Naive thymus-derived CD4-positive, alpha-beta T cell (primary cell): ENCODE data around the gene CACHD1. TPM values are rescaled to one million over a fixed set of nuclear protein-coding genes. Genes with fewer than 3 reads are reported as not detected.

Source experiments
- ATAC-seq: fragments of 150-1000 bp; cut with Tn5 transposase; 2 replicates; pipeline ENCODE4 v1.10.0; 2021; ENCODE audit warnings: mild to moderate bottlenecking, moderate library complexity
- CTCF ChIA-PET: fragments of 350-600 bp; sonication (Branson Sonifier 250); formaldehyde crosslinking; loops from one replicate; lab custom pipeline; 2021; ENCODE audit warnings: antibody characterized with exemption; lab: Charles Lee
- POLR2A ChIA-PET: fragments of 350-600 bp; sonication (Branson Sonifier 250); formaldehyde crosslinking; loops from one replicate; lab custom pipeline; 2021; ENCODE audit warnings: antibody characterized with exemption, inconsistent platforms; lab: Charles Lee
- DNase-seq, 9 donors: peaks; one replicate each; pipeline versions ENCODE4 v3.0.0 to v3.0.0-alpha.2; 2020 to 2022; ENCODE audit warnings: mixed read lengths in 1 of 9
- H3K27ac ChIP-seq: one replicate; pipeline ENCODE4 v1.7.0; 2013; ENCODE audit warnings: mild to moderate bottlenecking, low read depth, low read length, moderate library complexity
- H3K27me3 ChIP-seq, 2 donors: one replicate each; pipeline ENCODE4 v1.7.0; 2013; ENCODE audit warnings: low read length in 2 of 2, mild to moderate bottlenecking in 2 of 2, moderate library complexity in 2 of 2; ENCODE audit not compliant: control insufficient read depth in 2 of 2, insufficient read depth in 2 of 2
- H3K36me3 ChIP-seq, 3 experiments: 1 replicate in 2 of 3; 2 replicates in 1 of 3; pipeline ENCODE4 v1.7.0; 2013; ENCODE audit warnings: low read length in 3 of 3, mild to moderate bottlenecking in 3 of 3, moderate library complexity in 1 of 3; ENCODE audit not compliant: insufficient read depth in 3 of 3, control insufficient read depth in 2 of 3
- H3K4me1 ChIP-seq, 2 donors: one replicate each; pipeline ENCODE4 v1.7.0; 2013; ENCODE audit warnings: low read length in 2 of 2, mild to moderate bottlenecking in 2 of 2, moderate library complexity in 1 of 2; ENCODE audit not compliant: control insufficient read depth in 2 of 2, insufficient read depth in 2 of 2
- H3K4me3 ChIP-seq: 2 replicates; pipeline ENCODE4 v1.7.0; 2013; ENCODE audit warnings: mild to moderate bottlenecking, low read length
- H3K9me3 ChIP-seq, 3 experiments: 1 replicate in 2 of 3; 2 replicates in 1 of 3; pipeline ENCODE4 v1.7.0; 2013; ENCODE audit warnings: low read length in 3 of 3; ENCODE audit not compliant: control insufficient read depth in 2 of 3
- H3K27ac Mint-ChIP-seq, 9 donors: one replicate each; pipeline ENCODE4 v1.8.0; 2020 to 2022; ENCODE audit warnings: mixed read lengths in 9 of 9, mild to moderate bottlenecking in 8 of 9, moderate library complexity in 5 of 9, inconsistent platforms in 2 of 9
- H3K27me3 Mint-ChIP-seq, 5 donors: one replicate each; pipeline ENCODE4 v1.8.0; 2021 to 2022; ENCODE audit warnings: mixed read lengths in 5 of 5, mild to moderate bottlenecking in 1 of 5
- H3K36me3 Mint-ChIP-seq, 5 donors: one replicate each; pipeline ENCODE4 v1.8.0; 2020 to 2022; ENCODE audit warnings: mixed read lengths in 5 of 5, mild to moderate bottlenecking in 3 of 5, inconsistent platforms in 1 of 5
- H3K4me1 Mint-ChIP-seq, 7 donors: one replicate each; pipeline ENCODE4 v1.8.0; 2020 to 2022; ENCODE audit warnings: mixed read lengths in 7 of 7, mild to moderate bottlenecking in 3 of 7, inconsistent platforms in 1 of 7
- H3K4me3 Mint-ChIP-seq, 10 donors: one replicate each; pipeline ENCODE4 v1.8.0; 2020 to 2022; ENCODE audit warnings: mild to moderate bottlenecking in 10 of 10, mixed read lengths in 10 of 10, moderate library complexity in 6 of 10, inconsistent platforms in 2 of 10
- H3K9me3 Mint-ChIP-seq, 11 donors: one replicate each; pipeline ENCODE4 v1.8.0; 2020 to 2022; ENCODE audit warnings: mixed read lengths in 11 of 11, mild to moderate bottlenecking in 4 of 11, inconsistent platforms in 1 of 11, moderate library complexity in 1 of 11
- intact Hi-C, 2 donors: fragments of 100-400 bp; cut with micrococcal nuclease; formaldehyde crosslinking; loops; one replicate each; pipeline ENCODE4 v1.15.1; 2023
- polyA plus RNA-seq, 2 donors: library from polyadenylated mRNA; unstranded; fragments of 300-500 nt; fragmentation: Illumina TruSeq; gene quantifications; one replicate each; pipeline ENCODE4 v1.2.3, GENCODE V29; 2021
- total RNA-seq, 6 experiments: library from RNA in 5 of 6; stranded (reverse) in 5 of 6; gene quantifications; 1 replicate in 5 of 6; 2 replicates in 1 of 6; pipeline ENCODE4 v1.2.3 and lab custom pipeline; 2021 to 2026

The CACHD1 gene
- total and polyA plus RNA-seq, 7 experiments from 2014 or later: 0.15 to 9.0 (median 3.4) TPM

DNA sequence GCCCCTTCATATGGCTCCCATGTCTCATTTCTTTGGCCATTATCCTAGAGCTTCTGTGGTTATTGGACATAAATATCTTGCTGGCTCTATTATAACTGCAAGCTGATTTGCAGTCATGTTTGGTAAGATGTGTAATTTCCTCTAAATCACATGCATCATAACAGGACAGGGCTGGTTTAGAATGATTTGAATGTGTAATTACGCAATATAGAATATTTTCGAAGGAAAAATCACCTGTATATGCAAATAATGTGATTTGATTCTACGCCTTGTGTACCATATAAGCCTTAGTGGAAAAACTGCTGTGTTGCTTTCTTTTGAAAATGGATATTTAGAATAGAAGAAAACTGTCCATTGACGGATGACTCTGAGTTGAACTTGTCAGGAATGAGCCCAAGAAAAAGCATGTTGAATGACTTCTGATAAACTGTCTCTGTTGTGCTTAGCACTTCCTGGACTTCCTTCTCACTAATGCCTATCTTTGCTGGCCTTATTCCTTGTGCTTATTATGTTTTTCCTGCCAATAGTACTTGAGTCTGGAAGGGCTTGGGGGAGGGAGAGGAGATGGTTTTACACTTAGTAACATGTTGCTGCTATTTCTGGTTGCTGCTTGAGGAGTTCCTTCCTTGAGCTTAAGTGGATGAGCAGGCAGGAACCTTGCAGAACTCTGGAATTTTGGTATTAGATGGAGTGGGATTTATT is 6.5 kb downstream of the CACHD1 start:
- Mint-ChIP-seq H3K9me3 (no peaks in the 10 kb centered on the region), H3K27me3 (peaks cover 4 to 29% (median 11%) of the 10 kb centered on the region in 5 donors), H3K36me3 (peaks cover 0 to 2% (median 0%) of the 10 kb centered on the region in 5 donors), H3K4me1 (peaks cover 4 to 76% (median 21%) of the 10 kb centered on the region in 7 donors), H3K4me3 (no peak overlapping the region), H3K27ac (peak overlapping the region in 1 of 9 donors; percentile 33)
- peaks cover 0 to under 1% of the 10 kb centered on the region in 2 donors for H3K4me1 ChIP-seq
- ChIA-PET POLR2A (interaction anchor here (0.7 kb wide), 1 partner anchor 18 kb away, joined by 3 read pairs; no protein-coding TSS in a partner anchor), CTCF (interaction anchor here (0.5 kb wide), 1 partner anchor 29 kb away, joined by 3 read pairs; no protein-coding TSS in a partner anchor)
- no peaks in the 10 kb centered on the region for H3K9me3 ChIP-seq
- ATAC-seq: no peak
- H3K4me3 ChIP-seq: no peak overlapping the region
- no peak overlapping the region for H3K27ac ChIP-seq
- H3K36me3 ChIP-seq: no peaks in the 10 kb centered on the region
- H3K27me3 ChIP-seq: no peaks in the 10 kb centered on the region
- intact Hi-C loops: loop anchor here in 1 of 2 donors (10.0 kb wide), 1 partner anchor 588 kb away; no protein-coding TSS in a partner anchor
- no peak for DNase-seq

GRCh38 chr1:64478594-64479470 is 8.9 kb downstream of the CACHD1 start:
- H3K36me3 Mint-ChIP-seq: peaks cover 0 to 2% (median 0%) of the 10 kb centered on the region in 5 donors
- no peaks in the 10 kb centered on the region for H3K9me3 ChIP-seq
- no peaks in the 10 kb centered on the region for H3K9me3 Mint-ChIP-seq
- no peak overlapping the region for H3K4me3 ChIP-seq
- H3K36me3 ChIP-seq: no peaks in the 10 kb centered on the region
- POLR2A ChIA-PET: interaction anchor here (0.6 kb wide), 1 partner anchor 108 kb away, joined by 4 read pairs; no protein-coding TSS in a partner anchor
- no peak overlapping the region for H3K27ac ChIP-seq
- peak overlapping the region in 1 of 9 donors; percentile 42 for H3K27ac Mint-ChIP-seq
- H3K27me3 Mint-ChIP-seq: peaks cover 0 to 11% (median 0%) of the 10 kb centered on the region in 5 donors
- H3K4me1 Mint-ChIP-seq: peaks cover 0 to 53% (median 10%) of the 10 kb centered on the region in 7 donors
- DNase-seq (no peak), ATAC-seq (no peak)
- no peaks in the 10 kb centered on the region for H3K4me1 ChIP-seq
- H3K27me3 ChIP-seq: no peaks in the 10 kb centered on the region
- intact Hi-C loops: loop anchor here in 1 of 2 donors (10.0 kb wide), 1 partner anchor 586 kb away; no protein-coding TSS in a partner anchor
- CTCF ChIA-PET: no interaction called here
- H3K4me3 Mint-ChIP-seq: no peak overlapping the region

DNA sequence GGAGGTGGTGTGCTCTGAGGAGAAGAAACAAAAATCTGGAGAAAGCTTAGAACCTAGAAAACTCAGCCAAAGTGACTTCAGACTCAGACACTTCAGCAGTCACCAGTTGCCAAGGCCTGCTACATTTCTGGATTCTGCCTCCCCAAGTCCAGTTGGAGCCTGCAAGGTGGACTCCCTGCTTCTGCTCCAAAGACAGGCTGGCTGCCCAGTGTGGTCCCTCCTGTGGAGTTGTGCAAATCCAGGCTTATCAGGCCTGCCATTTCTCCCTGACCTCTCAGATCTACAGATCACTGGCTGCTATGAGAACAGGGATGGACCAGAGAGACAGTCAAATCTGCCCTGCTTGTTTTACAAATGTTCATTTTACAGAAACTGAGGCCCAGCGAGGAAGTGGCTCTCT is 9.9 kb downstream of the CACHD1 start:
- ChIA-PET POLR2A (interaction anchor here (0.7 kb wide), 1 partner anchor 256 kb away, joined by 3 read pairs; no protein-coding TSS in a partner anchor), CTCF (no interaction called here)
- H3K27me3 ChIP-seq: no peaks in the 10 kb centered on the region
- H3K9me3 Mint-ChIP-seq: no peaks in the 10 kb centered on the region
- peaks cover 0 to 10% (median 0%) of the 10 kb centered on the region in 5 donors for H3K36me3 Mint-ChIP-seq
- H3K27me3 Mint-ChIP-seq: peaks cover 0 to 5% (median under 1%) of the 10 kb centered on the region in 5 donors
- H3K27ac ChIP-seq: no peak overlapping the region
- H3K4me3 Mint-ChIP-seq: no peak overlapping the region
- ATAC-seq: no peak
- no peaks in the 10 kb centered on the region for H3K36me3 ChIP-seq
- intact Hi-C loops: loop anchor here in 1 of 2 donors (10.0 kb wide), 1 partner anchor 585 kb away; no protein-coding TSS in a partner anchor
- DNase-seq: no peak
- H3K4me3 ChIP-seq: no peak overlapping the region
- H3K9me3 ChIP-seq: no peaks in the 10 kb centered on the region
- peaks cover 0 to 48% (median 10%) of the 10 kb centered on the region in 7 donors for H3K4me1 Mint-ChIP-seq
- H3K4me1 ChIP-seq: no peaks in the 10 kb centered on the region
- H3K27ac Mint-ChIP-seq: peak overlapping the region in 2 of 9 donors; percentile 17 to 44

DNA sequence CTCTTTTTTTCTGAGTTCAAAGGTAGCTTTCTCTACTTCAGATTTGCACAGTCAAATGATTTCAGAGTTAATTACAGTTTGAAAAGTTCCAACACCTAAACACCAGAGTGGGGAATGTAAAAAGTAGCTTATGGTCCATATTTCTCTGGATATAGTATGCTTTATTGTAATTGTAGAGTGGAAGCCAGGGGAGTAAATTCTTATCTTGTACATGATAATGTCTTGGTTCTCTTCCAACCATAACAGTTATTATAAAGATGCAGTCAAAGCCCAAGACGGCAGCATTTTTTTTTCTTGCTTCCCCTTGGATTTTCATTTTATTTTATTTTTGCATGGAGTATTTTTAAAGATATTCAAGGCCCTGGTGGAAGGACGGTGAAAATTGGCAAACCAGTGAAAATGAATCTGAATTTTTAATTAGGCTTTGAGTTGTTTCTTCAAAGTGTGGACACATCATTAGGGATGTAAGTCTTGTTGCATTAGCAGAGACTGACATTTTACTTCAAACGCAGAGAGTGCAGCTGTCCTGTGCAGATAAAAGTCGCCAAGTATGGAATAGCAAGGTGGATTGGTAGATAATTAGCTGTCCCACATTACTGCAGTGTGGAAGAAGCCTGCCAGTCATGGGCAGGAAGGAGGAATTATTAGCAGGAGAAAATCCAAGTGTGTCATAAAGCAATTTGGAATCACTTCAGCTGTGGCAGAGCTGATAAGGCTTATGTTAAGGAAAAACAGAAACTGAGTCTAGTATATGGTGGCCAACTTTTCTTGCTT is 11.3 kb downstream of the CACHD1 start:
- ATAC-seq (no peak), DNase-seq (no peak)
- intact Hi-C loops: no loop called here
- peaks cover 0 to 8% (median 3%) of the 10 kb centered on the region in 5 donors for H3K27me3 Mint-ChIP-seq
- Histone ChIP-seq H3K4me1 (no peaks in the 10 kb centered on the region), H3K9me3 (no peaks in the 10 kb centered on the region), H3K4me3 (no peak overlapping the region), H3K27me3 (no peaks in the 10 kb centered on the region), H3K36me3 (no peaks in the 10 kb centered on the region), H3K27ac (no peak overlapping the region)
- peaks cover 0 to 13% (median 0%) of the 10 kb centered on the region in 5 donors for H3K36me3 Mint-ChIP-seq
- CTCF ChIA-PET: no interaction called here
- peaks cover 0 to 47% (median 10%) of the 10 kb centered on the region in 7 donors for H3K4me1 Mint-ChIP-seq
- H3K9me3 Mint-ChIP-seq: no peaks in the 10 kb centered on the region
- no peak overlapping the region for H3K4me3 Mint-ChIP-seq
- POLR2A ChIA-PET: no interaction called here
- no peak overlapping the region for H3K27ac Mint-ChIP-seq

DNA sequence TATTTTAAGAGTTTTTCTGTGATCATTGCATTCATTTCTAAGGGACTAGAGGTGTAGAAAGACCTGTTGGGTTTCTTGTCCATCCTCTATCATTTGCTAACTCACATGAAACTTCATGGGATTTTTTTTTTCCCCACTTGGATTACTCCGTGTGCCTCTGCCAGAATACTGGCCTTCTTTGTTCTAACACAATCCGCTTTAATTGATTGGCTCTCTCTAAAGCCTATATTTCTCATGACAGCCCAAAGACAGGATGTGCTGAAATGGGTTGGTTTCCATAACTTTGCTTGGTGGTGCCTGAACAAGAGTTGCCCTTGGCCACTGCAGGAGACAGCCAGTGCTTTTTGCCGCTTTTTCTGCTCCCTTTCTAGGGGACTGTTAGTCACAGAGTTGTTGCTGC is 12.2 kb downstream of the CACHD1 start:
- H3K36me3 Mint-ChIP-seq: peaks cover 0 to 13% (median 0%) of the 10 kb centered on the region in 5 donors
- intact Hi-C loops: no loop called here
- DNase-seq: no peak
- H3K27me3 Mint-ChIP-seq: peaks cover 0 to 9% (median 7%) of the 10 kb centered on the region in 5 donors
- no peak overlapping the region for H3K4me3 Mint-ChIP-seq
- H3K27me3 ChIP-seq: no peaks in the 10 kb centered on the region
- H3K4me1 Mint-ChIP-seq: peaks cover 0 to 44% (median 7%) of the 10 kb centered on the region in 7 donors
- H3K27ac Mint-ChIP-seq: peak overlapping the region in 1 of 9 donors; percentile 10
- no peak overlapping the region for H3K27ac ChIP-seq
- no peaks in the 10 kb centered on the region for H3K4me1 ChIP-seq
- H3K9me3 Mint-ChIP-seq: peaks cover 0 to 2% (median 0%) of the 10 kb centered on the region in 11 donors
- no peak overlapping the region for H3K4me3 ChIP-seq
- CTCF ChIA-PET: no interaction called here
- H3K9me3 ChIP-seq: no peaks in the 10 kb centered on the region
- no peak for ATAC-seq
- POLR2A ChIA-PET: no interaction called here
- H3K36me3 ChIP-seq: no peaks in the 10 kb centered on the region

- DNase-seq (no peak), ATAC-seq (no peak)
- Histone ChIP-seq H3K36me3 (no peaks in the 10 kb centered on the region), H3K9me3 (no peaks in the 10 kb centered on the region), H3K27ac (no peak overlapping the region), H3K27me3 (no peaks in the 10 kb centered on the region), H3K4me3 (no peak overlapping the region), H3K4me1 (no peaks in the 10 kb centered on the region)
- Mint-ChIP-seq H3K36me3 (peaks cover 0 to 13% (median 0%) of the 10 kb centered on the region in 5 donors), H3K27ac (no peak overlapping the region), H3K9me3 (peaks cover 0 to 2% (median 0%) of the 10 kb centered on the region in 11 donors), H3K4me1 (peaks cover 0 to 49% (median 7%) of the 10 kb centered on the region in 7 donors), H3K27me3 (peaks cover 0 to 9% (median 7%) of the 10 kb centered on the region in 5 donors), H3K4me3 (no peak overlapping the region)
- ChIA-PET POLR2A (no interaction called here), CTCF (no interaction called here)
- intact Hi-C loops: no loop called here
These were observed 12.8 kb downstream of the CACHD1 start for GRCh38 chr1:64482720-64483119.
